ENCODE data around the gene TMEM203. TPM values are rescaled to one million over a fixed set of nuclear protein-coding genes. Genes with fewer than 3 reads are reported as not detected.
"Not testable (repeated sequence)": the region's sequence is repeated elsewhere in the genome, so short reads cannot be mapped to it uniquely, and the experiment has no call there.

TMEM203 gene
- total RNA-seq, 2 experiments from 2014 or later: 34.6 to 36.6 TPM

DNA sequence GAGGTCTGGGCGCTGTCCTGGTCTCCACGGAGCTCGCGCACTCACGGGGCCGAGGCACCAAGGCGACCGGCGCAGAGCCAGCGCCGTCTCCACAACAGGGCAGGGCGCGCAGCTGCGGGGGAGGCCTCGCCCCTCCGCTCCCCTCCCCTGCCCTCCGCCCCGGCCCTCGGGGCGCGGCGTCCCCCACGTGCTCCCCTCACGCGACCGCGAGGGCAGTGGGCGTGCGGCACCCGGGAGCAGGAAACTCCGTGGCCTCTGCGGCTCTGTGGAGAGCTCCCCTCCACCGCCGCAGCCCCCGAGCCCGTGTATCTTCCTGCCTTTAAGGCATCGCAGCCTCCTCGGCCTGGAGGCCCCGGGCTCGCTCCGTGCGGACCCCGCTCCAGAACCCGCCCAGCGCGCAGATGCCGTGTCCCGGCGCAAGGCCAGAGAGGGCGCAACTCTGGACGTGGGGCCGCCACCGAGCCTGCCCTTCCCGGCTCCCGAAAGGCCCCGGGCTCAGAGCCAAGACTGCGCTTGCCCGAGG is 34.9 kb upstream of the TMEM203 start:
- H3K4me3 Mint-ChIP-seq: peak overlapping the region; percentile 72
- H3K27ac Mint-ChIP-seq: peak overlapping the region; percentile 52
- no peaks in the 10 kb centered on the region for H3K27me3 Mint-ChIP-seq (ENCODE audit: low read depth)
- DNase-seq (peak; percentile 75), ATAC-seq (peak; percentile 24)
- peaks cover 40% of the 10 kb centered on the region for H3K4me1 Mint-ChIP-seq (ENCODE audit: low read depth)
- ChIA-PET CTCF (interaction anchor here (0.8 to 5.0 kb wide), 11 partner anchors 13 to 211 kb away, joined by 3 to 32 read pairs (median 3); partner anchors contain the start of genes CYSRT1, MAN1B1, NELFB and RNF208), POLR2A (interaction anchor here (0.6 to 3.8 kb wide), 43 partner anchors 9 to 433 kb away, joined by 3 to 87 read pairs (median 4); partner anchors contain the start of genes CYSRT1, EHMT1, EXD3 and LRRC26)
- H3K36me3 Mint-ChIP-seq (ENCODE audit: low read depth): peaks cover 31% of the 10 kb centered on the region
- H3K9me3 Mint-ChIP-seq (ENCODE audit: insufficient read depth): no peaks in the 10 kb centered on the region

DNA sequence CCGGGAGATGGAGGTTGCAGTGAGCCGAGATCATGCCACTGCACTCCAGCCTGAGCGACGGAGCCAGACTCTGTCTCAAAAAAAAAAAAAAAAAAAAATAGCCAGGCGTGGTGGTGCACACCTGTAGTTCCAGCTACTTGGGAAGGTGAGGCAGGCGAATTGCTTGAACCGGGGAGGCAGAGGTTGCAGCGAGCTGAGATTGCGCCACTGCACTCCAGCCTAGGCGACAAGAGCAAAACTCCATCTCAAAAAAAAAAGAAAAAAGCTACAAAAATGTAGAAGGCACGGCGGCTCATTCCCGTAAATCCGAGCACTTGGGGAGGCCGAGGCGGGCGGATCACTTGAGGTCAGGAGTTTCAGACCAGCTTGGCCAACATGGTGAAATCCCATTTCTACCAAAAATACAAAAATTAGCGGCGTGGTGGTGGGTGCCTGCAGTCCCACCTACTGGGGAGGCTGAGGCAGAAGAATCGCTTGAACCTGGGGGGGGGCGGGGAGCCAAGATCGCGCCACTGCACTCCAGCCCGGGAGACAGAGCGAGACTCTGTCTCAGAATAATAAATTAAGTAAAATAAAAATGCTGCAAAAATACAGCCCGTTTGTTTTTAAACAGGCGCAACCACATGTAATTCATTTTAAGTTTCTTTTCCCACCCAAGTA is 34.2 kb upstream of the TMEM203 start:
- ATAC-seq: not testable (repeated sequence)
- CTCF ChIA-PET: interaction anchor here (0.8 to 5.0 kb wide), 8 partner anchors 12 to 172 kb away, joined by 3 to 32 read pairs (median 4); partner anchors contain the start of genes CYSRT1, MAN1B1, NELFB and RNF208
- POLR2A ChIA-PET: interaction anchor here (0.6 to 3.8 kb wide), 18 partner anchors 15 to 358 kb away, joined by 3 to 87 read pairs (median 6); partner anchors contain the start of genes CYSRT1, LRRC26, MAN1B1 and NELFB

GRCh38 chr9:137237759-137238726 is 32.6 kb upstream of the TMEM203 start:
- CTCF ChIA-PET: interaction anchor here (0.7 to 5.2 kb wide), 10 partner anchors 10 to 167 kb away, joined by 3 to 73 read pairs (median 6); partner anchors contain the start of genes CYSRT1, NELFB, RNF208 and RNF224
- POLR2A ChIA-PET: interaction anchor here (0.6 to 1.7 kb wide), 4 partner anchors 11 to 28 kb away, joined by 3 to 4 read pairs (median 3); partner anchors contain the start of gene RNF224
- Mint-ChIP-seq H3K4me3 (no peak overlapping the region), H3K9me3 (ENCODE audit: insufficient read depth) (no peaks in the 10 kb centered on the region), H3K36me3 (ENCODE audit: low read depth) (peaks cover 21% of the 10 kb centered on the region), H3K27me3 (ENCODE audit: low read depth) (peaks cover 3% of the 10 kb centered on the region), H3K27ac (peak overlapping the region; percentile 46), H3K4me1 (ENCODE audit: low read depth) (peaks cover 29% of the 10 kb centered on the region)
- DNase-seq (no peak), ATAC-seq (no peak)

More for the DNA sequence above, 34.2 kb upstream of the TMEM203 start:
- H3K27ac Mint-ChIP-seq: peak overlapping the region; percentile 68
- DNase-seq; H3K9me3 Mint-ChIP-seq (ENCODE audit: insufficient read depth); H3K27me3 Mint-ChIP-seq (ENCODE audit: low read depth): not testable (repeated sequence)
- H3K4me1 Mint-ChIP-seq (ENCODE audit: low read depth): peaks cover 40% of the 10 kb centered on the region
- peak overlapping the region; percentile 72 for H3K4me3 Mint-ChIP-seq
- H3K36me3 Mint-ChIP-seq (ENCODE audit: low read depth): peaks cover 31% of the 10 kb centered on the region

- CTCF ChIA-PET: interaction anchor here (0.6 to 5.2 kb wide), 44 partner anchors 9 to 441 kb away, joined by 3 to 73 read pairs (median 4); partner anchors contain the start of genes ABCA2, ANAPC2, CCDC183 and CYSRT1
- no peak for DNase-seq
These were observed 31.5 kb upstream of the TMEM203 start for GRCh38 chr9:137236936-137237421.

GRCh38 chr9:137236238-137236935 is 30.9 kb upstream of the TMEM203 start:
- peak; percentile 29 for ATAC-seq
- POLR2A ChIA-PET: interaction anchor here (0.6 to 1.7 kb wide), 6 partner anchors 9 to 165 kb away, joined by 3 to 5 read pairs (median 3); partner anchors contain the start of genes ANAPC2, RNF208 and RNF224
- Mint-ChIP-seq H3K9me3 (ENCODE audit: insufficient read depth) (no peaks in the 10 kb centered on the region), H3K27me3 (ENCODE audit: low read depth) (peaks cover 3% of the 10 kb centered on the region), H3K36me3 (ENCODE audit: low read depth) (peaks cover 8% of the 10 kb centered on the region), H3K27ac (no peak overlapping the region), H3K4me3 (no peak overlapping the region), H3K4me1 (ENCODE audit: low read depth) (peaks cover 20% of the 10 kb centered on the region)
- CTCF ChIA-PET: interaction anchor here (0.6 to 5.2 kb wide), 44 partner anchors 9 to 440 kb away, joined by 3 to 73 read pairs (median 4); partner anchors contain the start of genes ABCA2, ANAPC2, CCDC183 and CYSRT1
- DNase-seq: peak; percentile 93

More at GRCh38 chr9:137236936-137237421, 31.5 kb upstream of the TMEM203 start:
- no peak for ATAC-seq
- POLR2A ChIA-PET: interaction anchor here (0.6 to 1.7 kb wide), 6 partner anchors 8 to 166 kb away, joined by 3 to 5 read pairs (median 3); partner anchors contain the start of genes ANAPC2, RNF208 and RNF224
- Mint-ChIP-seq H3K27ac (no peak overlapping the region), H3K36me3 (ENCODE audit: low read depth) (peaks cover 10% of the 10 kb centered on the region), H3K4me3 (no peak overlapping the region), H3K9me3 (ENCODE audit: insufficient read depth) (no peaks in the 10 kb centered on the region), H3K27me3 (ENCODE audit: low read depth) (peaks cover 3% of the 10 kb centered on the region), H3K4me1 (ENCODE audit: low read depth) (peaks cover 20% of the 10 kb centered on the region)

DNA sequence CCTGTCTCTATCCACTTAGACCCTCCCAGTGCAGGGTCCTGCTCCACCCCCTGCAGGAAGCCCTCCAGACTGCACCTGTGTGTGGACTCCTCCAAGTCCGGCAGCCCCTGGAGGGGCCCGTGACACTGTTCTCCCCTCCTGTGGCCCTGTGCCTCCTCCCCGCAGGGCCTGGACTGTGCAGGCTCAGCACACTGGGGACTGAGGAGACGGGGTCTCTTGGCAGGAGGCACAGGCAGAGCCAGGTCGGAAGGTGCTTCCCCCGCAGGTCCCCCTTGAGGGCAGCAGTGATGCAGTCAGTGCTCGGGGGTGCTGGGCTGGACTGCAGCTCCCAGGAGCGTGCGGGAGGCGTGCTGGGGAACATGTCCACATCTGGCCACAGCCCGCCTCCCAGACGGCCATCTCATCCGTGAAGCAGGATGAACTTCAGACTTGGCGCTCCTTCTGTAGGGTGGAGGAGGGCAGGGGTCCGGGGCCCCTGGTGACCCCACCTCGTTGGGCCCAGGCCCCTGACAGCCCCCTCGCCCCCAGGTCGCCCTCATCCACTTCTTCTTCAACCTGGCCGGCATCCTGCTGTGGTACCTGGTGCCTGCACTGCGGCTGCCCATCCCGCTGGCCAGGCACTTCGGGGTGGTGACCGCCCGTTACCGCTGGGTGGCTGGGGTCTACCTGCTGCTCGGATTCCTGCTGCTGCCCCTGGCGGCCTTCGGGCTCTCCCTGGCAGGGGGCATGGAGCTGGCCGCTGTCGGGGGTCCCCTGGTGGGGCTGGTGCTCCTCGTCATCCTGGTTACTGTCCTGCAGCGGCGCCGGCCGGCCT is 30.2 kb upstream of the TMEM203 start:
- DNase-seq: no peak
- Mint-ChIP-seq H3K4me3 (no peak overlapping the region), H3K27ac (no peak overlapping the region), H3K9me3 (ENCODE audit: insufficient read depth) (no peaks in the 10 kb centered on the region), H3K27me3 (ENCODE audit: low read depth) (peaks cover 3% of the 10 kb centered on the region), H3K4me1 (ENCODE audit: low read depth) (peaks cover 18% of the 10 kb centered on the region), H3K36me3 (ENCODE audit: low read depth) (peaks cover 4% of the 10 kb centered on the region)
- ATAC-seq: no peak
- CTCF ChIA-PET: interaction anchor here (1.0 to 5.2 kb wide), 17 partner anchors 10 to 439 kb away, joined by 3 to 73 read pairs (median 7); partner anchors contain the start of genes ANAPC2, CCDC183, CYSRT1 and DPP7
- POLR2A ChIA-PET: no interaction called here

DNA sequence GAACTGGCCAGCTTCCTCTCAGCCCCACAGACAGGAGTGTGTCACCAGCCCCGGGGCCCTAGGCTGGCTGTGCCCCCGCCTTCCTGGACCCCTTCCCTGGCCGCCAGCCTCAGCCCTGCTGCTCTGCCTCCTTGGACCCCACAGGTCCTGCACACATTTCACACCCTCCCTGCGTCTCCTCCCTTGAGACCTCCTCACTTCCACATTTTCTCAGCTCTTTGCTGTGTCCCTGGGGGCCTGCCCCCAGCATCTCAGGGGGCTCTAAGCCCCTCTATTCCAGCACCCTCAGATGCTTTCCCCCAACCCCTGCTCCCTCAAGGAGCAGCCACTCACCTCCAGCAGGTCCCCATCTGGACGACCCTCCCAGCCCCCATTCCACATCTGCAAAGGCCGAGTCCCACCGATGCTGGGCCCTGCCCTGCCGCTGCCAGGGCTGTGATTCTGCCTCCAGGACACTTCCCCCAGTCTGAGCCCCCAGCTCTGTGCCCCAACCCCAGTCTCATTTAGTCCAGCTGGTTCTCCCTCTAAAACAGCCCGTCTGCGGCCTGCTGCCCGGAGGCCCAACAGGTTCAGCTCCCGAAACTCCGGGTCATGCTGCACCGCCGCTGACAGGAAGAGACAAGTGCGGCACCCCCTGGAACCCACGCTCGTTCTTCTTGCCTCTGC is 29.4 kb upstream of the TMEM203 start:
- ATAC-seq (no peak), DNase-seq (no peak)
- ChIA-PET POLR2A (no interaction called here), CTCF (interaction anchor here (1.3 to 5.2 kb wide), 2 partner anchors 10 to 139 kb away, joined by 4 to 73 read pairs; partner anchors contain the start of genes CYSRT1, RNF208 and RNF224)
- Mint-ChIP-seq H3K9me3 (ENCODE audit: insufficient read depth) (no peaks in the 10 kb centered on the region), H3K27me3 (ENCODE audit: low read depth) (peaks cover 3% of the 10 kb centered on the region), H3K36me3 (ENCODE audit: low read depth) (peaks cover 4% of the 10 kb centered on the region), H3K27ac (no peak overlapping the region), H3K4me1 (ENCODE audit: low read depth) (peaks cover 18% of the 10 kb centered on the region), H3K4me3 (no peak overlapping the region)

DNA sequence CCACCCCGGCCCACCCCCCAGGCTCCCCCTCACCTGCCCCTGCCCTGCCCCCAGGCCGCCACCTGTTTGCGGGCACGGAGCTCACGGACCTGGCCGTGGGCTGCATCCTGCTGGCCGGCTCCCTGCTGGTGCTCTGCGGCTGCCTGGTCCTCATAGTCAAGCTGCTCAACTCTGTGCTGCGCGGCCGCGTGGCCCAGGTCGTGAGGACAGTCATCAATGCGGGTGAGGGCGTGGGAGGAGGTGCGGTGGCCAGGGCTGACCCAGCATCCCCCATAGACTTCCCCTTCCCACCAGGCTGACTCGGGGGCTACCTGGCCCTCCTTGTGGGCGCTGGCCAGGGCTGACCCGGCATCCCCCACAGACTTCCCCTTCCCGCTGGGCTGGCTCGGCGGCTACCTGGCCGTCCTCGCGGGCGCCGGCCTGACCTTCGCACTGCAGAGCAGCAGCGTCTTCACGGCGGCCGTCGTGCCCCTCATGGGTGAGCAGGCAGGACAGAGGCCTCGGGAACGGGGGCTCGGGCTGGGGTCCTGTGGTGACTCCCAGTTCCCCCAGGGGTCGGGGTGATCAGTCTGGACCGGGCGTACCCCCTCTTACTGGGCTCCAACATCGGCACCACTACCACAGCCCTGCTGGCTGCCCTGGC is 28.7 kb upstream of the TMEM203 start:
- peaks cover 3% of the 10 kb centered on the region for H3K36me3 Mint-ChIP-seq (ENCODE audit: low read depth)
- no peak overlapping the region for H3K4me3 Mint-ChIP-seq
- H3K27me3 Mint-ChIP-seq (ENCODE audit: low read depth): peaks cover 3% of the 10 kb centered on the region
- ATAC-seq (no peak), DNase-seq (no peak)
- CTCF ChIA-PET: interaction anchor here (1.3 to 5.2 kb wide), 2 partner anchors 9 to 138 kb away, joined by 4 to 73 read pairs; partner anchors contain the start of genes CYSRT1, RNF208 and RNF224
- H3K4me1 Mint-ChIP-seq (ENCODE audit: low read depth): peaks cover 18% of the 10 kb centered on the region
- H3K27ac Mint-ChIP-seq: no peak overlapping the region
- POLR2A ChIA-PET: no interaction called here
- H3K9me3 Mint-ChIP-seq (ENCODE audit: insufficient read depth): no peaks in the 10 kb centered on the region

Measured in activated CD8-positive, alpha-beta T cell treated with anti-CD3 and anti-CD28 coated beads, Interleukin-2, amount 10 ng/mL, durations not matched to agents 7 days and 5 days (primary cell).